Prostate gland (tissue), 2 donors: Measurements from ENCODE around the gene SEPTIN1.

ENCODE experiments used
- POLR2A ChIP-seq: fragments of 450-650 bp; IDR thresholded peaks from one replicate; pipeline ENCODE4 v1.6.1; 2016; ENCODE audit warnings: antibody characterized with exemption, mild to moderate bottlenecking
- POLR2AphosphoS5 ChIP-seq: sonication (generic); formaldehyde crosslinking; IDR thresholded peaks from one replicate; pipeline ENCODE4 v1.6.1; 2017; ENCODE audit warnings: antibody characterized with exemption
- TF ChIP-seq, protein P1 (sequence below), 4 experiments: fragments of 200-600 bp in 2 of 4; fragments of 450-650 bp in 2 of 4; sonication (generic) in 2 of 4; IDR thresholded peaks; 1 replicate in 3 of 4; 2 replicates in 1 of 4; pipeline ENCODE4 v1.5.1; 2016 to 2019; ENCODE audit warnings: antibody characterized with exemption in 4 of 4, mild to moderate bottlenecking in 2 of 4, moderate library complexity in 2 of 4

- no peak for TF ChIP-seq POLR2A
- TF ChIP-seq, protein P1, sequence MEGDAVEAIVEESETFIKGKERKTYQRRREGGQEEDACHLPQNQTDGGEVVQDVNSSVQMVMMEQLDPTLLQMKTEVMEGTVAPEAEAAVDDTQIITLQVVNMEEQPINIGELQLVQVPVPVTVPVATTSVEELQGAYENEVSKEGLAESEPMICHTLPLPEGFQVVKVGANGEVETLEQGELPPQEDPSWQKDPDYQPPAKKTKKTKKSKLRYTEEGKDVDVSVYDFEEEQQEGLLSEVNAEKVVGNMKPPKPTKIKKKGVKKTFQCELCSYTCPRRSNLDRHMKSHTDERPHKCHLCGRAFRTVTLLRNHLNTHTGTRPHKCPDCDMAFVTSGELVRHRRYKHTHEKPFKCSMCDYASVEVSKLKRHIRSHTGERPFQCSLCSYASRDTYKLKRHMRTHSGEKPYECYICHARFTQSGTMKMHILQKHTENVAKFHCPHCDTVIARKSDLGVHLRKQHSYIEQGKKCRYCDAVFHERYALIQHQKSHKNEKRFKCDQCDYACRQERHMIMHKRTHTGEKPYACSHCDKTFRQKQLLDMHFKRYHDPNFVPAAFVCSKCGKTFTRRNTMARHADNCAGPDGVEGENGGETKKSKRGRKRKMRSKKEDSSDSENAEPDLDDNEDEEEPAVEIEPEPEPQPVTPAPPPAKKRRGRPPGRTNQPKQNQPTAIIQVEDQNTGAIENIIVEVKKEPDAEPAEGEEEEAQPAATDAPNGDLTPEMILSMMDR (IDR thresholded peaks at IDR 0.05): no peak
- no peak for TF ChIP-seq POLR2AphosphoS5
Measured at GRCh38 chr16:30358990-30359870, 23.1 kb downstream of the SEPTIN1 start.
